GM11168 (cell line): ENCODE data around the gene NRSN2.

Experiments
- in situ Hi-C: fragments of 300-500 bp; cut with MboI; formaldehyde crosslinking; loops from one replicate; pipeline ENCODE4 v1.12.0; 2022; ENCODE audit warnings: low sequenced_read_pairs; ENCODE audit not compliant: unreplicated experiment

NRSN2 gene, protein sequence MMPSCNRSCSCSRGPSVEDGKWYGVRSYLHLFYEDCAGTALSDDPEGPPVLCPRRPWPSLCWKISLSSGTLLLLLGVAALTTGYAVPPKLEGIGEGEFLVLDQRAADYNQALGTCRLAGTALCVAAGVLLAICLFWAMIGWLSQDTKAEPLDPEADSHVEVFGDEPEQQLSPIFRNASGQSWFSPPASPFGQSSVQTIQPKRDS

DNA sequence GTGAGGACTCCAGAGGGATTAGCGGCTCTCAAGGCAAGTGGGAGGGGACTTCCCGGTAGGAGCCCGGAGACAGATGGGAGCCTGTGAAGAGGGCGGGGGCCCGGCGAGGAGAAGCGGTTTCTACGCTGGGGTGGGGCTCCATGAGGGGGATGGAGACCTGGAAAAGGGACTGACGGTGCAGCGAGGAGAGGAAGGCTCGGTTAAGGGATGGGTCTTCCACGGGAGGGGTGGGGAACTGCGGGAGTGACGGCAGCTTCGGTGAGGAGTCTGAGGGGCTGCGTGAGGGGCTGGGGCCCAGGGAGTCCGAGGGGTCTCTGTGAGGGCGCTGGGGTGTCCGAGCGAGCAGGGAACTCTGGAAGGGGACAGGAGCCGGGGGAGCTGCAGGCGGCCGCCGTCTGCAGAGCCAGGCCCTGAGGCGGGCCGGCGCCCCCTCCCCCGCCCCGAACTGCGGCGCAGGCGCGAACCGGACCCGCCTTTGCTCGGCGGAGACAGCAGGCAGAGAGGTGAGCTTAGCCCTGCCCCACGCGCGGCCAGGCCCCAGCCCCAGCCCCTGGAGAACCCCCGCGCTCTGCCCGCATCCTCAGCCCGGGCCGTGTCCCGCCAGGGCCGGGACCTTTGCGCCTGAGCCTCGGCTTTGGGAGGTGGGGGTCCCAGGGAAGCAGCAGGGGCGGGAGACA lies at the start of gene NRSN2:
NRSN2 (plus strand) TSS at position 472 of the 677 bp plus-strand sequence. CDS start 2,533 bp downstream, outside the sequence.
- in situ Hi-C loops = no loop called here

DNA sequence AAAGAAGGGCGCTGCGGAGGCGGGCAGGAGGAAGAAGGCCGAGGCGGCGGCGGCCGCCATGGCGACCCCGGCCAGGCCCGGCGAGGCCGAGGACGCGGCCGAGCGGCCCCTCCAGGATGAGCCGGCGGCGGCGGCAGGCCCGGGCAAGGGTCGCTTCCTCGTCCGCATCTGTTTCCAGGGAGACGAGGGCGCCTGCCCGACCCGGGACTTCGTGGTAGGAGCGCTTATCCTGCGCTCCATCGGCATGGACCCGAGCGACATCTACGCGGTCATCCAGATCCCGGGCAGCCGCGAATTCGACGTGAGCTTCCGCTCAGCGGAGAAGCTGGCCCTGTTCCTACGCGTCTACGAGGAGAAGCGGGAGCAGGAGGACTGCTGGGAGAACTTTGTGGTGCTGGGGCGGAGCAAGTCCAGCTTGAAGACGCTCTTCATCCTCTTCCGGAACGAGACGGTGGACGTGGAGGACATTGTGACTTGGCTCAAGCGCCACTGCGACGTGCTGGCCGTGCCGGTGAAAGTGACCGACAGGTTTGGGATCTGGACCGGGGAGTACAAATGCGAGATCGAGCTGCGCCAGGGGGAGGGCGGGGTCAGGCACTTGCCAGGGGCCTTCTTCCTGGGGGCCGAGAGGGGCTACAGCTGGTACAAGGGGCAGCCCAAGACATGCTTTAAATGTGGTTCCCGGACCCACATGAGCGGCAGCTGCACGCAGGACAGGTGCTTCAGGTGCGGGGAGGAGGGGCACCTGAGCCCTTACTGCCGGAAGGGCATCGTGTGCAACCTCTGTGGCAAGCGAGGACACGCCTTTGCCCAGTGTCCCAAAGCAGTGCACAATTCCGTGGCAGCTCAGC lies 48.8 kb upstream of the NRSN2 start:
- in situ Hi-C loops = no loop called here

DNA sequence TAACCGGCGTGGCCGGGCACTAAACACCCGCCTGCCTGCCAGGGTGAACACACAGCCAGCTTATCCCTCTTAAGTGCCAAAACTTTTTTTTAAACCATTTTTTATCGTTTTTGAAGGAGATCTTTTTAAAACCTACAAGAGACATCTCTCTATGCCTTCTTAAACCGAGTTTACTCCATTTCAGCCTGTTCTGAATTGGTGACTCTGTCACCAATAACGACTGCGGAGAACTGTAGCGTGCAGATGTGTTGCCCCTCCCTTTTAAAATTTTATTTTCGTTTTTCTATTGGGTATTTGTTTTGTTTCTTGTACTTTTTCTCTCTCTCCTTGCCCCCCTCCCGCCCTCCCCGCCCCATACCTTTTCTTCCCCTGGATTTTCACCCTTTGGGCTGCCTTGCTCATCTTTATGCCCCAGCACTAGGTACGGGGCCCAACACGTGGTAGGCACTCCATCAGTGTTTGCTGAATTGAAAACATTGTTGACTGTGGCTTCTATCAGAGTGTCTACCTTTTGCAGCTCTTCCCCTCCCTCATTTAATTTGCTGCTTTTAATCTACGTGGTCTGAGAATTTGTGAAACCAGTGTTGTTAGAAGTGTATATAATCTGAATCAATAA lies 48.0 kb upstream of the NRSN2 start:
- in situ Hi-C loops = no loop called here

DNA sequence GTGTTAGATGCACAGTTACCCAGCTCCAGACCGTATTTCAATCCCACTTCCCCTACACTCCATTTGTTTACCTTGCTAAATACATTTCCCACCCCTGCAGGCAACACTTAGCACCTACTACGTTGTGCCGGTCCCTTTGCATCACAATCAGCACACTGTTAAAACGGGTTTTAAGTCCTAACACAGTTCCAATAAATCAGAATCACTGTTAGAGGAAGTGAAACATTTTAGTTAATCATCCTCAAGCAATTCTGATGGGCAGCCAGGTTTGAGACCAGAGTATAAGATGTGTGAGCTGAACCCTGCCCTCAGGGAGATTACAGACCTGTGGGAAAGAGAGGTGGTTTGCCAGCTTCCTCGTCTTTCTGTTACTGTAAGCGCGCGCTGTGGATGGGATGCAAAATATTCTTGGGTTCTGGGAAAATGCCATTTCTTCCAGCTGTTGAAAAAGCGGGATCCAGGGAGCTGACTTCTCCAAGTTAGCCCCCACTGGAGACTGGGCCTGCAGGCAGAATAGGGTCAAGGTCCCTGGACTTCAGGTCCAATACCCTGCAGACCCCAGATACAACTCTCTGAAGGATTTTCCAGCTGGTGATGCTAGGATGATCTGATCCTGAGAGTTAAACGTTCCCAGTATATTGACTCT lies 46.4 kb upstream of the NRSN2 start:
- in situ Hi-C loops = no loop called here

DNA sequence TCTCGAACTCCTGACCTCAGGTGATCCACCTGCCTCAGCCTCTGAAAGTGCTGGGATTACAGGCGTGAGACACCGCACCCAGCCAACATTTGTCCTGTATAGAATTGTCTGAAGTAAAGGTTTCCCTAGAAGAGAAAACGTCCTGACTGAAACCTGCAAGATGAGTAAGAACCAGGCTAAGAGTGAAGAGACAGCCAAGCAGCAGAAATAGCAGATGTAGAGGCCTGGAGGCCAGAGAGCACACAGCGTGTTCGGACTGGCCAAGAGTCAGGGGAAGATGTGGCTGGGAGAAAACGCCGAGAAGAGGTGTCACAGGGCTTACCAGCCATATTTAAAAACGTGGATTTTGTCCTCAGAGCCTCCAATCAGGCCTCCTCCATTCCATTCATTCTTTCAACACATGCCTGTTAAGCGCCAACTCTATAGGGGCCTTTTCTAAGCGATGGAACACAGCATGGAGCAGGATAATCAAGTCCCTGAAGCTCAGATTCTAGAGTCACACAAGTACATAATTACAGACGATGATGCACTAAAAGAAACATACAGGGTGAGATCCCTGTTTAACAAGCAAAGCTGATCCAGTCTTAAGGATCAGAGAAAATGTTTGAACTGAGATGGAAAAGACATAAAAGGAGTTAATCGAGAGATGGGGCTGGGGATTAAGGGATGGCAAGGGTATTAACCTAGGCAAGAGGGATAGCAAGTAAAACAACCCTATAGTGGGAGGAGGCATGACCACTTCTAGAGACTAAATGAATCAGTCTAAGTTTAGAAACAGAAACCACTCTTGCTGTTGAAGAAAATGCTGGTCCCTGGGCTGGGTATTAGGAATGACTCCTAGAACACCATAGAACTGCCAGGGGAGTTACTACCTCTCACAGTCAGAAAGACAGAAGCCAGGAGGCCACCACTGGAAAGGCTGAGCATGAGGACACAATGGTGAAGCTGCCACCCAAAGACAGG lies 44.7 kb upstream of the NRSN2 start:
- in situ Hi-C loops = no loop called here

DNA sequence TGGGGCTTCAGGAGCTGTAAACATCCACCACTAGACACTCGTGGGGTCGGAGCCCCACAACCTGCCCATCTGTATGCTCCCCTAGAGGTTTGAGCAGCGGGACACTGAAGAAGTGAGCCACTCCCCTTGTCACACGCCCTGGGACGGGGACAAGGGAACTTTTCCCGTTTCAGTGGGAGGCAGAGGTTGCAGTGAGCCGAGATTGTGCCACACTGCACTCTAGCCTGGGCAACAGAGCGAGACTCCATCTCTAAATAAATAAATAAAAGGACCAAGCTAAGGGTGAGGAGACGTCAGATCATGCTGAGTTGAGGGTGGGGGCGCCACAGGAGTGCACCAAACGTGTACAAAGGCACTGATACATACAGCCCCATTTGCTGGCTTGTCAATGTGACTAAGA lies 41.2 kb upstream of the NRSN2 start:
- in situ Hi-C loops = no loop called here

DNA sequence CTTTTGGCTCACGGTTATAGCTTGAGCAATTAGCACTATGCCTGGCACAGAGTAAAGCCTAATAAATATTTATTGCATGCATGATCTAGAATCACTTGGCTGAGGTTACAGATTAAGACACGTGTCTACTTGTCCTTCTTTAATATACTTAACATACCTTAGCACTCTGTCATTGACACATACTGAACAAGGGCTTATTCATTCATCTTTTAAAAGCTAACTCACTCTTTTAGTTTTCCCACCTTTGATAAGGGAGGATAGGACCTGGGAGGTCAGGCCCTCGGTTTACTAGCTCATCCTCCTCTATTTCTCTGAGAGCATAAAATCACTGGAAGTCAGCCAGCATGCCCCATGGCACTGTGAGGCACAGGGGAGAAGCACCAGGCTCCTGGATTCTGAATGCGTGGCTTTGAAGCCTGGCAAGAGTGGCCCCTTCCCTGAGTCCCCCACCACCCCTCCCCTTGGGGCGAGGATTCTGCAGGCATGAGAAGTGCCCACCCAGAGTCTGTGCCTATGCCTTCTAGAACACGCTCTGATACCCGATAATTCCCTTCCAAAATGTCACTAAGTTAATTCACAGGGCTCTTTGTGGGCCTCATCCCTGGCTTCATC lies 38.4 kb upstream of the NRSN2 start:
- in situ Hi-C loops = no loop called here

DNA sequence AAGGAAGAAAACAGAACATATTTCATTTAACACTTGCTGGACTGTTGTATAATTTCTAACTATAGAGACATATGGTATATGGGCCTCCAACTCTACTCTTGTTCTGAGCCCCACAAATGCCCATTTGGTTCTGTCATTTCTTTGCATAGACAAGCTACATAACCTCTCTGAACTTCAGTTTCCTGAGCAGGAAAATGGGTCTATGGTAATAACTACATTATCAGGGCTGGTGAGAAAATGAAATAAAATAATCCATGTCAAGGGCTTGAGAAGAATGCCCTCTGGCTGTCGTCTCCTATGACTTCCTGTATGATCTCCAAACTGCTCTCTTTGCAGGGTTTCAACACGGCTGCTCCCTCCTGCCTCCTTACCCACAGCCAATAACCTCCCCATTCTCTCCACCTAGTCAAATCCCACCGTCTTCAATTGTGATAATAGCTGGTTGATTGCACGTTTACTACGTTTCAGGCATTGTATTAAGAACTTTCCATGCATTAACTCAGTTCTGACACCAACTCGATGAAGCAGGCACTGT lies 37.5 kb upstream of the NRSN2 start:
- in situ Hi-C loops = no loop called here

DNA sequence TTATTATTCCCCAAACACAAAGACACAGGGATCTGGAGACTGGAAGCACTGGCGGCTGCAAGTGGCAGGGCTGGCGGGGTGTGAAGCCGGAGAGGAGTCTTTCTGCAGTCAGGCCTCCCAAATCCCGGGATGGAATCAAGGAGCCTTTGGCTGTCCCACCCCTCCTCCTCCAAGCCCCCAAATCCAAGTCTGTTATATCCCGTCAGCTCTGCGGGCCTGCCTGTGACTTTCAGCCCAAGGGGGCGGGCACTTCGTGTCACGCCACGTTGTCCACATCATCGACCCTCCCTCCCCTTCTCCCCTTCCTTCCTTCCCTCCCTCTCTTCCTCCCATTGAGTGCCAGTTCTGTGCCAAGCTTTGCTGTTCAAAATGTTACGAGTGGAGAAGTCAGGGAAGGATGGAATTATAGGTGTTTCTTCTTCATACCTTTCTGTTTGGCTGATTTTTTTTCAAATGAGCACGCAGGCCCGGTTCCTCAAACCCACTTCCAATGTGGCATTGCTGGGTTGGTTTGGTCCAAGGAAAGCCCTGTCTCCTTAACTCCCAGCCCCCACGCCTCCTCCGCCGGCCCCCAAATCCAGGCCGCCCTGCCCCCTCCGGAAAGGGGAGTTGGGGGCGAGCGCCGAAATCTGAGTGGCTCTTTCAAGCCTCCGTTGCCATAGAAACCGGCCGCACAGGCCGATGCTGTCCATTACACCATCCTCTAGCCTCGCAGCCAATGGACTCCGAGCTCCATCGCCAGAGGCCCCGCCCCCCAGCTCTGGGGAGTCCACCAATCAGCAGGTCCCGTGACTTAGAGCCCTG lies 36.9 kb upstream of the NRSN2 start:
- in situ Hi-C loops = no loop called here

DNA sequence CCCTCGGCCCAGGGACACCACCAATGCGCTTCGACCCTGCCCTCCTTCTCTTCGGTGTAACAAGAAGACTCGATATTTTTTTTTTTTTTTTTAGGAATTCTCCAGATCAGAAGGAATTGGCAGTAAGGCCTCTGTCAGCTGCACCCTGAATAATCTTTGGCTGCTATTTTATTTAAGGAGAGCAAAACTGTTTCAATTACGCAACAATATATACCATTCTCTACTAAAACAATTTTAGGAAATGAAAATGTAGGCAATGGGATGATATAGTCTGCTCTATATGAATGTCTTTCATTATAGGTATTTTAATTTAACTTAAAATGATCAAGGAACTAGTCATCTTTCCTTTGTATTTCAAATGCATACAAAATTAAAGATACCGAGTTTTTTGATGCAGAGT lies 36.3 kb upstream of the NRSN2 start:
- in situ Hi-C loops = no loop called here

DNA sequence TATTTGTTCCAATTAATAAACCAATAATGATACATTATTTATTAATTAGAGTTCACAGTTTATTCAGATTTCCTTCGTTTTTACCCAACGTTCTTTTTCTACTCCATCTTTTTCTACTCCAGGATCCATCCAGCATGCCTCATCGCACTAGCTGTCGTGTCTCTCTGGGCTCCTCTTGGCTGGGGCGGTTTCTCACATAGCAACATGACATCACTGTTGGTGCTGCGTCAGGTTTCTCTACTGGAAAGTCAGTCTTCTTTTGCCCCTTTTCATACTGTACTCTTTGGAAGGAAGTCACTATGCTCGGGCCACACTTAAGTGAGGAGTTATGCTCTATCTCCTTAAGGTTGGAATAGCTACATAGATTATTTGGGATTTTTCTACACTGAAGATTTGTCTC lies 35.3 kb upstream of the NRSN2 start:
- in situ Hi-C loops = no loop called here

DNA sequence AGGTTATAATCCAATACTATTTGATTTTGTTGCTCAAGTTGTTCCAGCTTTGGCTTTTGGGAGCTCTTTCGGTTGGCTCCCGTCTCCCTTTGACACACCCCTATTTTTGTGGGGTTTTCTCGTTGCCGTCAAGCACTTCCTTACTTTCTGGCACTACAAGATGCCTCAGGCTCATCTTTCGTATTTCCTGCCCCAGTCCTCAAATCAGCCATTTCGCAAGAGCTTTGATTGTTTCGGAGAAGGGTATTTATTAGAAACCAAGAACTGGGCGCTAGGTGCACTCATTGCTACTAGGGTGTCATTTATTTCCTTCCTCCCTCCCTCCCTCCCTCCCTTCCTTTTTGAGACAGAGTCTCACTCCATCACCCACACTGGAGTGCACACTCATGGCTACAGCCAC lies 34.8 kb upstream of the NRSN2 start:
- in situ Hi-C loops = no loop called here

DNA sequence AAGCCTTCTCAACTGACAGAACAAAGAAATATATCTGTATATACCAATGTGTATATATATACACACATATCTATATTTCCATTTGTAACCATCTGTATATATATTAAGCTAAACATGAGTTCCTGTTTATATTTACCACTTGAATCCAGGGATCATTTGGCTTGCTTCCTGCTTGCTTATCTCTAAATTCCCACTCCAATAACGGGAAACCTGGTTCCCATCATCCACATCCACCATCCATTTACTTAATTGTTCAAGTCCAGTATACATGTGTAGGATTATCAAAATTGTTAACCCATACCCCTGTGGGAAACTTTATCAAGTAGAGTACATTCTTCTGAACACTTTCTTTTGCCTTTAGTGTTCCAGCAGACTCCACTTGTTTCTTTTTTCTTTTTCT lies 34.0 kb upstream of the NRSN2 start:
- in situ Hi-C loops = no loop called here

DNA sequence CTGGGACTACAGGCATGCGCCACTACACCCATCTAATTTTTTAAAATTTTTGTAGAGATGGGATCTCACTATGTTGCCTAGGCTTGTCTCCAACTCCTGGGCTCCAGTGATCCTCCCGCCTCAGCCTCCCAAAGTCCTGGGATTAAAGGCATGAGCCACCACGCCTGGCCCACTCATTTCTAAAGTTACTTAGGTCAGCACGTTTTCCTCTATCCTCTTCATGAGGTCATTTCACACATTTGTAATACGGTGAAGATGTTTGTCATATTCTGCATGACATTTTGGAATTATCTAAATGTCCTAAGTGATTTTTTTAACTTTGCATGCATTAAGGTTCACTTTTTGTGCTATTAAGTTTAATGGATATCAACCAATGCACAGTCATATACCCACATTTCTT lies 33.5 kb upstream of the NRSN2 start:
- in situ Hi-C loops = no loop called here

DNA sequence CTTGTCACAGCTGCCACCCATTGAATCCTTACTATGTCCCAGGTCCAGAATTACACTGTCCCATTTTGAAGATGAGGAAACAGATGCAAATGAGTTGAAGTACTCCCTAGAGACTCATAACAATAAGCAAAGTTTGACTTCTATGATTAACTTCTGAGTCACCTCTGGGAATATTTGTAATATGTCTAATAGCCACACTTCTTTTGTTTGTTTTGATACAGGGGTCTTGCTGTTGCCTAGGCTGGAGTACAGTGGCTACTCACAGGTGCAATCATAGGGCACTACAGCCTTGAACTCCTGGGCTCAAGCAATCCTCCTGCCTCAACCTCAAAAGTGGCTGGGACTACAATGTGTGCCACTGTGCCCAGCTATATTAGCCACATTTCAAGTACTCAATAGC lies 33.0 kb upstream of the NRSN2 start:
- in situ Hi-C loops = no loop called here

DNA sequence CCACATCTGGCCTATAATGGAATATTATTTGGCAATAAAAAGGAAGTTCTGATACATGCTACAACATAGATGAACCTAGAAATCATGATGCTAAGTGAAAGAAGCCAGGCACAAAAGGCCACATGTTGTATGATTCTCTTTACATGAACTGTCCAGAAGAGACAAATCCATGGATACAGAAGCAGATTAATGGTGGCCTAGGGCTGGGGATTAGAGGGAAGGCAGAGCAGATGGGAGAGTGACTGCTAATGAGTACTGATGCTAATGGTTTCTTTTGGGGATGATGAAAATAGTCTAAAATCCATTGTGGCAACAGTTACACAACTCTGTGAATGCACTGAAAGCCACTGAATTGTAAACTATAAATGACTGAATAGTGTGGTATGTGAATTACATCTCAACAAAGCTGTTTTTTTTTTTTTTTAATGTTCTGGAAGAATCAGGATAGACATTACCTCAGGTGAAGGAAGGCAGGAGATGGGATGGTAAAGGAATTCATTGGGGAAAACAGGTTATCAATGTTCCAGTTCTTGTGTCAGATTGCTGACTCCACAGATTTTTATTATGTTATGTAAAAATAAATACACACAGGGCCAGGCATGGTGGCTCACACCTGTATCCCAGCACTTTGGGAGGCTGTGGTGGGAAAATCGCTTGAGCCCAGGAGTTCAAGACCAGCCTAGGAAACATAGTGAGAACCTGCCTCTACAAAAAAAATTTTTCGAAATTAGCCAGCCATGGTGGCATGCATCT lies 30.4 kb upstream of the NRSN2 start:
- in situ Hi-C loops = no loop called here
